GM18867 (cell line): ENCODE results near the gene NACC1.

Source experiments
- ATAC-seq: cut with Tn5 transposase; IDR thresholded peaks from one replicate; pipeline ENCODE4 v1.9.1; 2021; ENCODE audit warnings: mild to moderate bottlenecking, moderate library complexity; ENCODE audit not compliant: unreplicated experiment

Gene NACC1

GRCh38 chr19:13117772-13118423, at the start of gene NACC1:
Gene NACC1 (plus strand): TSS chr19:13118264. CDS start chr19:13135208, 16,944 bp downstream.
- ATAC-seq: peak; percentile 64

GRCh38 chr19:13069415-13070359, 48.4 kb upstream of the NACC1 start:
- no peak for ATAC-seq

- no peak for ATAC-seq
Measured at GRCh38 chr19:13070425-13071140, 47.5 kb upstream of the NACC1 start.

- ATAC-seq: no peak
Measured at GRCh38 chr19:13071444-13072187, 46.4 kb upstream of the NACC1 start.

GRCh38 chr19:13072188-13072908, 45.7 kb upstream of the NACC1 start:
- ATAC-seq: no peak

GRCh38 chr19:13073263-13073662, 44.8 kb upstream of the NACC1 start:
- ATAC-seq: no peak

GRCh38 chr19:13074378-13074777, 43.7 kb upstream of the NACC1 start:
- no peak for ATAC-seq

GRCh38 chr19:13076320-13076719, 41.7 kb upstream of the NACC1 start:
- no peak for ATAC-seq

GRCh38 chr19:13076787-13077186, 41.3 kb upstream of the NACC1 start:
- no peak for ATAC-seq

- no peak for ATAC-seq
Measured at GRCh38 chr19:13077240-13077639, 40.8 kb upstream of the NACC1 start.

- ATAC-seq: no peak
Measured at GRCh38 chr19:13078381-13078780, 39.7 kb upstream of the NACC1 start.

GRCh38 chr19:13078897-13079541, 39.0 kb upstream of the NACC1 start:
- no peak for ATAC-seq

- ATAC-seq: no peak
Measured at GRCh38 chr19:13079542-13079986, 38.5 kb upstream of the NACC1 start.

- ATAC-seq: no peak
Measured at GRCh38 chr19:13082192-13083007, 35.7 kb upstream of the NACC1 start.

- ATAC-seq: no peak
Measured at GRCh38 chr19:13083008-13083404, 35.1 kb upstream of the NACC1 start.

- ATAC-seq: no peak
Measured at GRCh38 chr19:13083627-13084026, 34.4 kb upstream of the NACC1 start.

- ATAC-seq: no peak
Measured at GRCh38 chr19:13085666-13086065, 32.4 kb upstream of the NACC1 start.

- ATAC-seq: no peak
Measured at GRCh38 chr19:13086341-13086740, 31.7 kb upstream of the NACC1 start.

GRCh38 chr19:13087295-13087694, 30.8 kb upstream of the NACC1 start:
- ATAC-seq: no peak
